HEK293 (cell line): ENCODE results near the gene ZNF688.

Experiments
- CTCF ChIP-seq: fragments of 450-650 bp; formaldehyde crosslinking; IDR thresholded peaks from 2 replicates; pipeline ENCODE4 v1.5.1; 2016; ENCODE audit warnings: missing biosample characterization, missing genetic modification characterization
- ZNF426 ChIP-seq: fragments of 450-650 bp; formaldehyde crosslinking; IDR thresholded peaks from 2 replicates; pipeline ENCODE4 v1.5.1; 2017; ENCODE audit warnings: missing biosample characterization, missing genetic modification characterization, mild to moderate bottlenecking, inconsistent platforms, moderate library complexity
- ZNF76 ChIP-seq: fragments of 450-650 bp; formaldehyde crosslinking; IDR thresholded peaks from 2 replicates; pipeline ENCODE4; 2016; ENCODE audit warnings: low read depth, missing biosample characterization, missing genetic modification characterization, borderline replicate concordance

- no peak for TF ChIP-seq CTCF (tag by site-specific recombination)
- no peak for TF ChIP-seq ZNF76 (tag by site-specific recombination)
- TF ChIP-seq ZNF426 (tag by site-specific recombination): no peak
Measured at GRCh38 chr16:30582611-30583340, 11.3 kb upstream of the ZNF688 start.
